ENCODE measurements around the gene NFATC2. TPM values are rescaled to one million over a fixed set of nuclear protein-coding genes. Genes with fewer than 3 reads are reported as not detected.

Gene NFATC2
- total and polyA plus RNA-seq, 2 of the 4 experiments (the other 2 are of a cell fraction): 0.18 to 0.38 TPM

- Histone ChIP-seq H3K27ac (ENCODE audit: insufficient read depth, low read length) (no peak overlapping the region), H3K4me1 (ENCODE audit: control insufficient read depth, insufficient read depth, low read length) (peaks cover 7% of the 10 kb centered on the region; the same call in 1 of the 2 replicates), H3K9ac (ENCODE audit: low read depth, low read length) (no peak overlapping the region), H2BK20ac (ENCODE audit: low read depth, low read length) (no peak overlapping the region), H2BK15ac (ENCODE audit: low read depth, low read length) (no peak overlapping the region), H3K9me3 (ENCODE audit: control insufficient read depth, insufficient read depth, low read length) (no peaks in the 10 kb centered on the region), H2AK5ac (ENCODE audit: low read depth, low read length) (no peak overlapping the region), H2AK9ac (replicated peaks; ENCODE audit: low read depth, low read length, poor library complexity) (no peak overlapping the region), H3K14ac (replicated peaks; ENCODE audit: low read depth, low read length) (no peak overlapping the region), H3K56ac (ENCODE audit: extremely low read depth, insufficient read depth, low read length) (no peak overlapping the region), H3K23ac (ENCODE audit: low read depth, low read length) (no peak overlapping the region), H3K27me3 (ENCODE audit: control insufficient read depth, insufficient read depth, low read length) (no peaks in the 10 kb centered on the region), H3K18ac (ENCODE audit: low read depth, low read length) (no peak overlapping the region), H4K91ac (ENCODE audit: insufficient read depth, low read depth, low read length) (0 out of 2 replicates have a peak overlapping the region, but pooled peaks have one; percentile 4), H3K9me1 (ENCODE audit: insufficient read depth, low read length) (peaks cover 12% of the 10 kb centered on the region), H4K20me1 (ENCODE audit: insufficient read depth, low read length) (no peaks in the 10 kb centered on the region), H2BK120ac (ENCODE audit: low read depth, low read length) (no peak overlapping the region), H4K5ac (ENCODE audit: low read depth, low read length) (no peak overlapping the region), H2BK5ac (ENCODE audit: low read depth, low read length, poor library complexity, severe bottlenecking) (no peak overlapping the region), H3K36me3 (ENCODE audit: control insufficient read depth, insufficient read depth, low read length) (no peaks in the 10 kb centered on the region), H3K4ac (ENCODE audit: low read depth, low read length) (0 out of 2 replicates have a peak overlapping the region, but pooled peaks have one; percentile 9), H3K4me3 (ENCODE audit: insufficient read depth, low read depth, low read length) (no peak overlapping the region), H4K8ac (ENCODE audit: low read depth in 2 of 2, low read length in 2 of 2) (no peak overlapping the region), H3K4me2 (ENCODE audit: low read depth, low read length) (no peak overlapping the region), H3K79me1 (ENCODE audit: low read depth in 1 of 2, low read length in 2 of 2) (peaks cover 0 to 15% of the 10 kb centered on the region in 2 experiments; a peak in 2 of 4 replicates), H2AFZ (replicated peaks; ENCODE audit: low read length, poor library complexity) (peak overlapping the region; percentile 7)
- CTCF ChIA-PET: interaction anchor here (0.9 kb wide), 1 partner anchor 12 kb away, joined by 3 read pairs; no protein-coding TSS in a partner anchor
- TF ChIP-seq SMC3 (IDR thresholded peaks at IDR 0.05; ENCODE audit: low read depth, low read length): no peak
- no peak for TF ChIP-seq MAZ (IDR thresholded peaks at IDR 0.05; ENCODE audit: borderline replicate concordance, low read depth, low read length)
- TF ChIP-seq CEBPB (IDR thresholded peaks at IDR 0.05; ENCODE audit: low read depth, low read length): no peak
- BruUV-seq (replicated peaks): no TSS peak
- intact Hi-C loops (cut with micrococcal nuclease): no loop called here
- ATAC-seq (ENCODE audit: low read depth) (no peak), DNase-seq (no peak)
- POLR2A ChIA-PET (ENCODE audit: unreplicated experiment): no interaction called here
- WGBS, 2 experiments (ENCODE audit: extremely low coverage in 2 of 2, insufficient read length in 1 of 2): 83% methylated on average over 1 of the region's 8 CpGs; no CpG with 5 or more reads in 1 of the 2 experiments
- in situ Hi-C loops (cut with MboI; ENCODE audit: low sequenced_read_pairs): no loop called here
- dilution Hi-C loops (cut with HindIII; ENCODE audit: low sequenced_read_pairs, unreplicated experiment): no loop called here
Observed at GRCh38 chr20:51526106-51526470, 16.4 kb downstream of the NFATC2 start.

Data from IMR-90 (cell line).